Measurements from ENCODE around the gene HDHD5. TPM values are rescaled to one million over a fixed set of nuclear protein-coding genes. Genes with fewer than 3 reads are reported as not detected.

The HDHD5 gene
- total RNA-seq, 4 donors from 2014 or later: 38.5 to 58.3 (median 44.5) TPM

DNA sequence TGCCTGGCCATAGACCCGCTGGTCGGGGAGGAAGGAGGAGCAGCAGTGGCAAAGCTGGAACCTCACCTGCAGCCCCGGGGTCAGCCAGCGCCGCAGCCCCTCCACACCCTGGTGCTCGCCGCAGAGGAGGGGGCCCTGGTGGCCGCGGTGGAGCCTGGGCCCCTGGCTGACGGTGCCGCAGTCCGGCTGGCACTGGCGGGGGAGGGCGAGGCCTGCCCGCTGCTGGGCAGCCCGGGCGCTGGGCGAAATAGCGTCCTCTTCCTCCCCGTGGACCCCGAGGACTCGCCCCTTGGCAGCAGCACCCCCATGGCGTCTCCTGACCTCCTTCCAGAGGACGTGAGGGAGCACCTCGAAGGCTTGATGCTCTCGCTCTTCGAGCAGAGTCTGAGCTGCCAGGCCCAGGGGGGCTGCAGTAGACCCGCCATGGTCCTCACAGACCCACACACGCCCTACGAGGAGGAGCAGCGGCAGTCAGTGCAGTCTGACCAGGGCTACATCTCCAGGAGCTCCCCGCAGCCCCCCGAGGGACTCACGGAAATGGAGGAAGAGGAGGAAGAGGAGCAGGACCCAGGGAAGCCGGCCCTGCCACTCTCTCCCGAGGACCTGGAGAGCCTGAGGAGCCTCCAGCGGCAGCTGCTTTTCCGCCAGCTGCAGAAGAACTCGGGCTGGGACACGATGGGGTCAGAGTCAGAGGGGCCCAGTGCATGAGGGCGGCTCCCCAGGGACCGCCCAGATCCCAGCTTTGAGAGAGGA is 49.8 kb downstream of the HDHD5 start:
- no peak overlapping the region for H3K4me3 ChIP-seq
- DNase-seq (ENCODE audit: low spot score in 2 of 2): no peak
- no peaks in the 10 kb centered on the region for H3K9me3 ChIP-seq
- 94% methylated on average over 6 of the region's 42 CpGs for WGBS
- TF ChIP-seq CTCF (IDR thresholded peaks at IDR 0.05) (no peak), EP300 (IDR thresholded peaks at IDR 0.05) (no peak), POLR2A (IDR thresholded peaks at IDR 0.05) (no peak)
- peaks cover 63% of the 10 kb centered on the region for H3K36me3 ChIP-seq
- no peaks in the 10 kb centered on the region for H3K27me3 ChIP-seq
- no peaks in the 10 kb centered on the region for H3K4me1 ChIP-seq
- H3K27ac ChIP-seq: no peak overlapping the region

GRCh38 chr22:17108256-17109112 is 50.6 kb downstream of the HDHD5 start:
- 94% methylated on average over 18 of the region's 66 CpGs for WGBS
- Histone ChIP-seq H3K9me3 (no peaks in the 10 kb centered on the region), H3K4me1 (no peaks in the 10 kb centered on the region), H3K4me3 (no peak overlapping the region), H3K27ac (no peak overlapping the region), H3K36me3 (peaks cover 67% of the 10 kb centered on the region), H3K27me3 (no peaks in the 10 kb centered on the region)
- TF ChIP-seq CTCF (IDR thresholded peaks at IDR 0.05) (no peak), EP300 (IDR thresholded peaks at IDR 0.05) (no peak), POLR2AphosphoS5 (IDR thresholded peaks at IDR 0.05) (no peak), POLR2A (IDR thresholded peaks at IDR 0.05) (no peak)
- DNase-seq (ENCODE audit: low spot score in 2 of 2): no peak

DNA sequence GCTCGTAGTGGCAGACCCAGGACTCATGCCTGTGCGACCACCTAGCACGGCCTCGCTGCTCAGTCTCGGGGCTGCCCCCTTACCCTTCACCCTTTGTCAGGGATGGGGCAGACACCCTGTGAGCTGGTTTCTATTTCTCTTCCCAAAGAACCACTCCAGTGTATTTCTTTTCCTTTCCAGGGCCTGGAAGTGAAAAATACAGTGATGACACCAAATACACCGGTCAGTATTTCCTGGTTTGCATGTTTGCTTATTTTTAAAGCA is 51.6 kb downstream of the HDHD5 start:
- H3K27ac ChIP-seq: no peak overlapping the region
- H3K27me3 ChIP-seq: no peaks in the 10 kb centered on the region
- WGBS: 97% methylated on average over 6 of the region's 6 CpGs
- no peaks in the 10 kb centered on the region for H3K4me1 ChIP-seq
- TF ChIP-seq POLR2AphosphoS5 (IDR thresholded peaks at IDR 0.05) (no peak), EP300 (IDR thresholded peaks at IDR 0.05) (no peak), CTCF (IDR thresholded peaks at IDR 0.05) (no peak), POLR2A (IDR thresholded peaks at IDR 0.05) (no peak)
- peaks cover 77% of the 10 kb centered on the region for H3K36me3 ChIP-seq
- H3K4me3 ChIP-seq: no peak overlapping the region
- no peaks in the 10 kb centered on the region for H3K9me3 ChIP-seq
- DNase-seq (ENCODE audit: low spot score in 2 of 2): no peak

DNA sequence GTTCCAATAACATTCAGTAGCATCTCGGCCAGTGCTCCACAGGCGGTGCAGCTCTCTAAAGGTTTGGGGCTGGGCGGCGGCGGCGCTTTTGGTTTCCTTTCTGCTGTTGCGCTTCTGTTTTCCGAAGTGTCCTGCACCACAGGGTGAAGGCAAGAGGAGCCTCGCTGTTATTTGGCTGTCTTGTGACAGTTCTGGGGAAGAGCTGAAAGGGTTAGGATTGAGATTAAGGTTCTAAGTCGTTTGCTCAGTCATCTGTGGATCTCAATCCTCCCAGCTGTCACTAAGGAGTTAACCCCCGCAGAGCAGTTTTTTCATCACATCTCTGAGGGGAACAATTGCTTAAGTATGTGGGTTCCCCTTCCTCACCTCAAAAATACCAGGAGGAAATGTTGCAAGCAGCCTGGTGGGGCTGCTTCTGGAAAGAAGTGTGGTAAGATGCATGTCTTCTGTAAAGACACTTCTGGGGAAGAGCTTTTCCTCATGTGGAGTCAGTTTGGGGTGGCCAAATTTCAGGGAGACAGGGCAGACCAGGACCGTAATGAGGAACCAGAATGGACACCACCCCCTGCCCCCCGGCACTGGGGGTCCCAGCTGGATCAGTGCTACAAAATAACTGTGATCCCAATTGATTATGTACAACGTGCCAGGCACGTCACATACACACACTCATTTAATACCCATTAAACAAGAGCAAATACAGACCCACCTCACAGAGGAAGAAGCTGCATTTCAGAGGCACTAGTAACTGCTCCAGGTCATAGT is 52.1 kb downstream of the HDHD5 start:
- TF ChIP-seq CTCF (IDR thresholded peaks at IDR 0.05) (no peak), EP300 (IDR thresholded peaks at IDR 0.05) (no peak), POLR2A (IDR thresholded peaks at IDR 0.05) (no peak), POLR2AphosphoS5 (IDR thresholded peaks at IDR 0.05) (no peak)
- Histone ChIP-seq H3K27me3 (no peaks in the 10 kb centered on the region), H3K36me3 (peaks cover 82% of the 10 kb centered on the region), H3K4me1 (no peaks in the 10 kb centered on the region), H3K27ac (no peak overlapping the region), H3K9me3 (no peaks in the 10 kb centered on the region), H3K4me3 (no peak overlapping the region)
- 78% methylated on average over 15 of the region's 15 CpGs for WGBS
- no peak for DNase-seq (ENCODE audit: low spot score in 2 of 2)

Measured in suprapubic skin (tissue), 4 donors.